Peyer's patch (tissue), 4 donors: ENCODE results near the gene PGBD5. TPM values are rescaled to one million over a fixed set of nuclear protein-coding genes. Genes with fewer than 3 reads are reported as not detected.

ENCODE experiments used
- DNase-seq, 3 donors: peaks; one replicate each; pipeline ENCODE4 v3.0.0-alpha.2; 2017 to 2019
- H3K27ac ChIP-seq, 4 donors: fragments of 200-600 bp; sonication (generic); one replicate each; pipeline ENCODE4 v1.5.1; 2016 to 2019
- H3K27me3 ChIP-seq, 2 donors: fragments of 200-600 bp; sonication (generic); one replicate each; pipeline ENCODE4 v1.5.1; 2019
- H3K36me3 ChIP-seq, 3 donors: fragments of 200-600 bp; sonication (generic); one replicate each; pipeline ENCODE4 v1.5.1; 2016 to 2019
- H3K4me1 ChIP-seq, 4 donors: fragments of 200-600 bp; sonication (generic); one replicate each; pipeline ENCODE4 v1.5.1; 2016 to 2019
- H3K4me3 ChIP-seq, 4 donors: fragments of 200-600 bp; sonication (generic); 1 replicate in 3 of 4; 2 replicates in 1 of 4; pipeline ENCODE4 v1.5.1; 2016 to 2019; ENCODE audit warnings: mild to moderate bottlenecking in 1 of 4
- H3K9me3 ChIP-seq, 4 donors: fragments of 200-600 bp; sonication (generic); one replicate each; pipeline ENCODE4 v1.5.1; 2016 to 2019; ENCODE audit warnings: mild to moderate bottlenecking in 1 of 4
- CTCF ChIP-seq, 6 experiments: fragments of 450-650 bp in 4 of 6; fragments of 200-600 bp in 2 of 6; sonication (generic) in 1 of 6; IDR thresholded peaks; one replicate each; pipeline ENCODE4 v1.5.1; 2017 to 2019; ENCODE audit warnings: antibody characterized with exemption in 6 of 6, mild to moderate bottlenecking in 3 of 6, moderate library complexity in 1 of 6
- POLR2A ChIP-seq, 2 donors: fragments of 450-650 bp; IDR thresholded peaks; one replicate each; pipeline ENCODE4 v1.5.1; 2017; ENCODE audit warnings: antibody characterized with exemption in 2 of 2, mild to moderate bottlenecking in 2 of 2, moderate library complexity in 2 of 2
- total RNA-seq, 4 donors: library from RNA; depleted of rRNA; stranded (reverse); fragments of >200 nt; gene quantifications; one replicate each; pipeline ENCODE4 v1.1.0, GENCODE V29; 2016

PGBD5 gene
- total RNA-seq, 4 donors from 2014 or later, result under 0.01 to 4.1 (median 0.21) TPM

DNA sequence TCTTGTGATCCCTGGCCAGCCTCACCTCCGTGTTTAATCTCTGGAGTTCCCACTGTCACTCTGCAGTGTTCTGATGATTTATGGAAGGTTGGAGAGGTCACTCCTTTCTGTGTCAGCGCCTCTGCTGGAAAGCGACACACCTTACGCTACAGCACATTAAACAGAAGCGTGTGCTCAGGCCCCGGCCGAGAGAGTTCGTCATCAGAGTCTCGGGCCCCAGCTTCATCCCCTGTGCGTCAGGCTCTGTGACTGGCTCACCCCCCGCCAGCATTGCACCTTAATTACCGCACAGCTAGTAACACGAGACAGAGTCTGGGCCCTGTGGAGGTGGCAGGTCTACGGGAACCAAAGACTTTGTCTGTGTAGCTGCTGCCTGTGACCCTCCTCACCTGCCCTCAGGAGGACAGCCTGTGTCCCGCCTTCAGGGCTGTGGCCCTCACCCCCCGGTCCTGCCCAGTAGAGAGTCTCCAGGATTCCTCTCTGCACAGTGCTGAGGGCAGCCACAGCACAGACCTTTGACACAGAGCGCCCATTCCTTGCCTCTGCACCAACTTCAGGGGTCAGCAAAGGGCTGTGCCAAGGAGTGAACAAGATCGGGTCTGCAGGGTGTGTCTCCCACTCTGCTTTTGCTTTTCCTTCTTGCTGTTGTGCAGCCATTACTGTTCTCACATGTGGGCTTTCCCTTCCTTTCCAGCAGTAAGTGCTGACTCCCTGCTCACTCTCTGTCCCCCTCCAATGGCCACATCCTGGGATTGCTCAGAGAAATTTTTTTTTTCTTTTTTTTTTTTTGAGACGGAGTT is 157.6 kb downstream of the PGBD5 start:
- no peak for TF ChIP-seq POLR2A (IDR thresholded peaks at IDR 0.05)
- TF ChIP-seq CTCF (IDR thresholded peaks at IDR 0.05), result peak in 4 of 6 experiments; percentile 42 to 70 (median 62)
- H3K9me3 ChIP-seq, result no peaks in the 10 kb centered on the region
- H3K27ac ChIP-seq, result peak overlapping the region; percentile 17 to 87 (median 65)
- peaks cover 0 to 21% (median 0%) of the 10 kb centered on the region in 3 donors for H3K36me3 ChIP-seq
- H3K4me3 ChIP-seq, result peak overlapping the region in 1 of 4 donors; percentile 12
- H3K27me3 ChIP-seq, result no peaks in the 10 kb centered on the region
- peak in 2 of 3 donors; percentile 73 to 78 for DNase-seq
- peaks cover 0 to 42% (median 5%) of the 10 kb centered on the region in 4 donors for H3K4me1 ChIP-seq

DNA sequence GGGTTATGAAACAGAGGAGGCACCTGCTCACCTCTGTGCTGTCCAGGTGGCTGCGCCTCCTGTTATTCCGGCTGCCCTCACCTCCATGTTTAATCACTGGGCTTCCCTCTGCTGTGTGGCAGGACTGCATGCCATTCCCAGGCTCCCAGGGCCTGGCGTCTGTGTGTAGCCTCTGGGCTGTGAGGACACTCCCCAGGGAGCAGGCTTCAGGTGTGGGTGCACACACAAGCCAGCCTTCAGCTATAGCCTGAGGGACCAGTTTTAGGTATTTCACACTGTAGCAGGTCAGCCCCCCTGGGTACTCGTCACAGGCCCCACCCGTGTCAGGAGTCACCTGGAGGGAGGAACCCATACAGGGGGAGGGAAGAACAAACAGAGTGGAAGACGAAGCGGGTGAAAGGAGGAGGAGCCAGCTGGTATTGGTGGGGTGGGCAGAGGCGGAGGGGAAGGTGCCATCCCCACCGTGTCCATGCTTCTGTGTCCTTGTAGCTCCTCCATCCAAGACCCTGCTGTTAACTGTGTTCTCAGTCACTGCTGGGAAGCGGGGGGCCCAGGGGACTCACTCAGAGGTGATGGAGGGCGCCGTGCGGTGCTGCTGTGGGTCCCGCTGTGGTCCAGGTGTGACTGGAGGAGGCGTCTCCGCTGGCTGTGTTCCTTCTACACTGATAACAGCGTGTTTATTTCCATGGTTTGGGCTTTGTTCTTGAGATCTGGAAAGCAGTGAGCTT is 158.6 kb downstream of the PGBD5 start:
- peaks cover 0 to 31% (median 0%) of the 10 kb centered on the region in 3 donors for H3K36me3 ChIP-seq
- H3K27ac ChIP-seq, result peak overlapping the region in 1 of 4 donors; percentile 87
- H3K4me1 ChIP-seq, result peaks cover 0 to 42% (median 5%) of the 10 kb centered on the region in 4 donors
- no peaks in the 10 kb centered on the region for H3K27me3 ChIP-seq
- no peaks in the 10 kb centered on the region for H3K9me3 ChIP-seq
- TF ChIP-seq CTCF (IDR thresholded peaks at IDR 0.05) (no peak), POLR2A (IDR thresholded peaks at IDR 0.05) (no peak)
- no peak overlapping the region for H3K4me3 ChIP-seq
- peak in 1 of 3 donors; percentile 42 for DNase-seq

GRCh38 chr1:230266456-230266855 is 159.7 kb downstream of the PGBD5 start:
- Histone ChIP-seq H3K4me3 (no peak overlapping the region), H3K4me1 (peaks cover 0 to 35% (median 5%) of the 10 kb centered on the region in 4 donors), H3K27ac (no peak overlapping the region), H3K36me3 (peaks cover 0 to 34% (median 0%) of the 10 kb centered on the region in 3 donors), H3K9me3 (no peaks in the 10 kb centered on the region), H3K27me3 (no peaks in the 10 kb centered on the region)
- DNase-seq, result no peak
- no peak for TF ChIP-seq POLR2A (IDR thresholded peaks at IDR 0.05)
- TF ChIP-seq CTCF (IDR thresholded peaks at IDR 0.05), result no peak

- H3K27ac ChIP-seq, result no peak overlapping the region
- H3K36me3 ChIP-seq, result peaks cover 0 to 34% (median 0%) of the 10 kb centered on the region in 3 donors
- no peak for TF ChIP-seq CTCF (IDR thresholded peaks at IDR 0.05)
- TF ChIP-seq POLR2A (IDR thresholded peaks at IDR 0.05), result no peak
- no peak overlapping the region for H3K4me3 ChIP-seq
- peaks cover 0 to 26% (median 5%) of the 10 kb centered on the region in 4 donors for H3K4me1 ChIP-seq
- peak in 1 of 3 donors; percentile 23 for DNase-seq
- H3K9me3 ChIP-seq, result no peaks in the 10 kb centered on the region
- no peaks in the 10 kb centered on the region for H3K27me3 ChIP-seq
Observed at GRCh38 chr1:230265200-230266115, 160.7 kb downstream of the PGBD5 start.

Other genes starting within 250 kb of the PGBD5 start
- gene COG2, start 216.1 kb upstream of the PGBD5 start, total RNA-seq, result 10 to 100 TPM; 30.5 to 43.9 (median 40.0) TPM